Femur (tissue), 1 donor: ENCODE data around the gene CRYL1.

Source experiments
- DNase-seq: peaks from one replicate; pipeline ENCODE4 v3.0.0-alpha.2; 2017

CRYL1 gene

GRCh38 chr13:20526664-20527063 lies 1.0 kb upstream of the CRYL1 start:
- DNase-seq: no peak

GRCh38 chr13:20525144-20525600 lies 485 bp downstream of the CRYL1 start:
- peak; percentile 36 for DNase-seq

- no peak for DNase-seq
Measured at GRCh38 chr13:20521364-20522115, 4.1 kb downstream of the CRYL1 start.

- no peak for DNase-seq
Measured at GRCh38 chr13:20519875-20520274, 5.8 kb downstream of the CRYL1 start.

GRCh38 chr13:20518660-20519100 lies 7.0 kb downstream of the CRYL1 start:
- DNase-seq: peak; percentile 55

GRCh38 chr13:20514866-20515265 lies 10.8 kb downstream of the CRYL1 start:
- no peak for DNase-seq

GRCh38 chr13:20513466-20513995 lies 12.1 kb downstream of the CRYL1 start:
- no peak for DNase-seq

- no peak for DNase-seq
Measured at GRCh38 chr13:20512042-20512683, 13.5 kb downstream of the CRYL1 start.

GRCh38 chr13:20506696-20507095 lies 19.0 kb downstream of the CRYL1 start:
- no peak for DNase-seq

- no peak for DNase-seq
Measured at GRCh38 chr13:20505405-20506366, 20.0 kb downstream of the CRYL1 start.

- no peak for DNase-seq
Measured at GRCh38 chr13:20503088-20504083, 22.3 kb downstream of the CRYL1 start.

GRCh38 chr13:20501592-20501991 lies 24.1 kb downstream of the CRYL1 start:
- DNase-seq: no peak

- no peak for DNase-seq
Measured at GRCh38 chr13:20501120-20501519, 24.5 kb downstream of the CRYL1 start.

- no peak for DNase-seq
Measured at GRCh38 chr13:20499986-20500385, 25.7 kb downstream of the CRYL1 start.

GRCh38 chr13:20498659-20499058 lies 27.0 kb downstream of the CRYL1 start:
- no peak for DNase-seq

- DNase-seq: no peak
Measured at GRCh38 chr13:20498129-20498528, 27.5 kb downstream of the CRYL1 start.

GRCh38 chr13:20497006-20497775 lies 28.5 kb downstream of the CRYL1 start:
- no peak for DNase-seq

- peak; percentile 66 for DNase-seq
Measured at GRCh38 chr13:20495087-20496023, 30.3 kb downstream of the CRYL1 start.

GRCh38 chr13:20494656-20495055 lies 31.0 kb downstream of the CRYL1 start:
- no peak for DNase-seq

- DNase-seq: no peak
Measured at GRCh38 chr13:20492641-20493040, 33.0 kb downstream of the CRYL1 start.
